ENCODE results near the gene MTA3.

- TF ChIP-seq POLR2AphosphoS5 (IDR thresholded peaks at IDR 0.05; ENCODE audit: insufficient read depth, low read depth, low read length) (no peak), POLR2A (IDR thresholded peaks at IDR 0.05; ENCODE audit: low read depth, low read length) (no peak)
Observed at GRCh38 chr2:42550870-42551269, 17.6 kb upstream of the MTA3 start.

Data from endothelial cell of umbilical vein (primary cell).